ENCODE measurements around the gene KCNJ6. TPM values are rescaled to one million over a fixed set of nuclear protein-coding genes. Genes with fewer than 3 reads are reported as not detected.

The KCNJ6 gene
- total and polyA plus RNA-seq, 10 of the 15 experiments (the other 5 are each of a cell fraction or from before 2014, with no cell fraction given): 0.03 to 0.07 (median 0.04) TPM; not detected in 7

- CTCF ChIA-PET: no interaction called here
- FAIRE-seq (no peak), DNase-seq (ENCODE audit: low read depth, low spot score) (no peak), ATAC-seq (no peak)
- Histone ChIP-seq H3K9ac (ENCODE audit: control insufficient read depth, insufficient read depth, low read length) (no peak overlapping the region), H2AFZ (ENCODE audit: control insufficient read depth, low read depth, low read length) (no peak overlapping the region), H3K4me2 (ENCODE audit: control insufficient read depth, insufficient read depth) (no peak overlapping the region), H3K79me2 (ENCODE audit: control insufficient read depth, insufficient read depth, low read length) (no peaks in the 10 kb centered on the region), H4K20me1 (ENCODE audit: control insufficient read depth, insufficient read depth) (no peaks in the 10 kb centered on the region), H3K27me3 (replicated peaks in 1 of 2; ENCODE audit: control insufficient read depth in 2 of 2, insufficient read depth in 2 of 2, low read length in 1 of 2) (no peaks in the 10 kb centered on the region), H3K4me1 (ENCODE audit: control insufficient read depth, insufficient read depth, low read length) (no peaks in the 10 kb centered on the region), H3K36me3 (ENCODE audit: control insufficient read depth in 2 of 2, insufficient read depth in 2 of 2, low read length in 1 of 2) (no peaks in the 10 kb centered on the region), H3K9me3 (replicated peaks; ENCODE audit: control insufficient read depth, insufficient read depth, low read length) (no peaks in the 10 kb centered on the region), H3K27ac (ENCODE audit: control insufficient read depth, insufficient read depth) (no peak overlapping the region), H3K4me3 (no peak overlapping the region)
- SMC1A ChIA-PET (ENCODE audit: uncharacterized antibody, unreplicated experiment): interaction anchor here (0.6 kb wide), 1 partner anchor 20 kb away, joined by 3 read pairs; no protein-coding TSS in a partner anchor
- in situ Hi-C loops (cut with MboI) (no loop called here), intact Hi-C loops (cut with micrococcal nuclease; ENCODE audit: unreplicated experiment) (no loop called here)
- BruUV-seq (replicated peaks): no TSS peak
- WGBS (ENCODE audit: insufficient coverage, insufficient replicate concordance, low lambda C conversion rate, missing lambda C conversion rate): 7% methylated on average over 1 of the region's 1 CpG
- POLR2A ChIA-PET: no interaction called here
- RAD21 ChIA-PET (ENCODE audit: unreplicated experiment): no interaction called here
- TF ChIP-seq SRF (IDR thresholded peaks at IDR 0.05; ENCODE audit: low read depth in 2 of 2, low read length in 2 of 2) (no peak), ZBTB33 (IDR thresholded peaks at IDR 0.05) (no peak), ZSCAN29 (IDR thresholded peaks at IDR 0.05) (no peak), CHD2 (IDR thresholded peaks at IDR 0.05; ENCODE audit: borderline replicate concordance, low read depth, low read length) (no peak), RAD51 (IDR thresholded peaks at IDR 0.05) (no peak), NR2C1 (IDR thresholded peaks at IDR 0.05) (no peak), IRF3 (IDR thresholded peaks at IDR 0.05) (no peak), ZNF687 (IDR thresholded peaks at IDR 0.05) (no peak), ETV6 (conservative IDR thresholded peaks at IDR 0.05 in 1 of 2, IDR thresholded peaks at IDR 0.05 in 1 of 2; ENCODE audit: borderline replicate concordance in 1 of 2, low read depth in 1 of 2) (no peak)
- TF ChIP-seq, protein P1, sequence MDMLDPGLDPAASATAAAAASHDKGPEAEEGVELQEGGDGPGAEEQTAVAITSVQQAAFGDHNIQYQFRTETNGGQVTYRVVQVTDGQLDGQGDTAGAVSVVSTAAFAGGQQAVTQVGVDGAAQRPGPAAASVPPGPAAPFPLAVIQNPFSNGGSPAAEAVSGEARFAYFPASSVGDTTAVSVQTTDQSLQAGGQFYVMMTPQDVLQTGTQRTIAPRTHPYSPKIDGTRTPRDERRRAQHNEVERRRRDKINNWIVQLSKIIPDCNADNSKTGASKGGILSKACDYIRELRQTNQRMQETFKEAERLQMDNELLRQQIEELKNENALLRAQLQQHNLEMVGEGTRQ (IDR thresholded peaks at IDR 0.05; ENCODE audit: borderline replicate concordance, low read depth, low read length): no peak
- TF ChIP-seq, protein P2, sequence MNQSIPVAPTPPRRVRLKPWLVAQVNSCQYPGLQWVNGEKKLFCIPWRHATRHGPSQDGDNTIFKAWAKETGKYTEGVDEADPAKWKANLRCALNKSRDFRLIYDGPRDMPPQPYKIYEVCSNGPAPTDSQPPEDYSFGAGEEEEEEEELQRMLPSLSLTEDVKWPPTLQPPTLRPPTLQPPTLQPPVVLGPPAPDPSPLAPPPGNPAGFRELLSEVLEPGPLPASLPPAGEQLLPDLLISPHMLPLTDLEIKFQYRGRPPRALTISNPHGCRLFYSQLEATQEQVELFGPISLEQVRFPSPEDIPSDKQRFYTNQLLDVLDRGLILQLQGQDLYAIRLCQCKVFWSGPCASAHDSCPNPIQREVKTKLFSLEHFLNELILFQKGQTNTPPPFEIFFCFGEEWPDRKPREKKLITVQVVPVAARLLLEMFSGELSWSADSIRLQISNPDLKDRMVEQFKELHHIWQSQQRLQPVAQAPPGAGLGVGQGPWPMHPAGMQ (IDR thresholded peaks at IDR 0.05; ENCODE audit: borderline replicate concordance): no peak
- TF ChIP-seq, protein P3, sequence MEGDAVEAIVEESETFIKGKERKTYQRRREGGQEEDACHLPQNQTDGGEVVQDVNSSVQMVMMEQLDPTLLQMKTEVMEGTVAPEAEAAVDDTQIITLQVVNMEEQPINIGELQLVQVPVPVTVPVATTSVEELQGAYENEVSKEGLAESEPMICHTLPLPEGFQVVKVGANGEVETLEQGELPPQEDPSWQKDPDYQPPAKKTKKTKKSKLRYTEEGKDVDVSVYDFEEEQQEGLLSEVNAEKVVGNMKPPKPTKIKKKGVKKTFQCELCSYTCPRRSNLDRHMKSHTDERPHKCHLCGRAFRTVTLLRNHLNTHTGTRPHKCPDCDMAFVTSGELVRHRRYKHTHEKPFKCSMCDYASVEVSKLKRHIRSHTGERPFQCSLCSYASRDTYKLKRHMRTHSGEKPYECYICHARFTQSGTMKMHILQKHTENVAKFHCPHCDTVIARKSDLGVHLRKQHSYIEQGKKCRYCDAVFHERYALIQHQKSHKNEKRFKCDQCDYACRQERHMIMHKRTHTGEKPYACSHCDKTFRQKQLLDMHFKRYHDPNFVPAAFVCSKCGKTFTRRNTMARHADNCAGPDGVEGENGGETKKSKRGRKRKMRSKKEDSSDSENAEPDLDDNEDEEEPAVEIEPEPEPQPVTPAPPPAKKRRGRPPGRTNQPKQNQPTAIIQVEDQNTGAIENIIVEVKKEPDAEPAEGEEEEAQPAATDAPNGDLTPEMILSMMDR (IDR thresholded peaks at IDR 0.05 in 2 of 3, conservative IDR thresholded peaks at IDR 0.05 in 1 of 3; ENCODE audit: control insufficient read depth in 2 of 3, extremely low read depth in 1 of 3, insufficient read depth in 1 of 3, low read depth in 3 of 3, low read length in 3 of 3): no peak
Measured at GRCh38 chr21:37787456-37787855, 128.8 kb downstream of the KCNJ6 start.

Data from GM12878 (cell line).